HG02943 (cell line): ENCODE measurements around the gene KDM5A.
"Not testable (repeated sequence)": the region's sequence is repeated elsewhere in the genome, so short reads cannot be mapped to it uniquely, and the experiment has no call there.

ENCODE experiments used
- ATAC-seq: cut with Tn5 transposase; IDR thresholded peaks from one replicate; pipeline ENCODE4 v1.9.1; 2021; ENCODE audit warnings: mild to moderate bottlenecking, low read depth, moderate library complexity; ENCODE audit not compliant: unreplicated experiment

Gene KDM5A

DNA sequence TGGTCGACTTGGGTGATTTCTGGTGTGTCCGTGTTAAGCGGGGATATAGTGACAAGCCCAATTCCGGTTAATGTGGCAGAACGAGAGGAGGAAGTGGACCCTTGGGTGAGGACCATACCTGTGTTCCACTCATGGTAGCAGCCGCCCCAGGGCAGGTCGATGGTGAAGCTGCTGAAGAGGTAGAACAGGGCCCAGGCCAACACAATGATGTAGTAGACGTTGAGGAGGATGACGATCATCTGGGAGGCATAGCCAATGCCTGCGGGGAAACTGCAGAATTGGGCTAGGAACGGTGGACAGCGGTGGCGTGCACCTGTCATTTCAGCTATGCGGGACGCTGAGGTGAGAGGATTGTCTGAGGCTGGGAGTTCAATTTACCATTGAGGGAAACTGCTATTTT is 146.6 kb downstream of the KDM5A start:
- ATAC-seq, result no peak

DNA sequence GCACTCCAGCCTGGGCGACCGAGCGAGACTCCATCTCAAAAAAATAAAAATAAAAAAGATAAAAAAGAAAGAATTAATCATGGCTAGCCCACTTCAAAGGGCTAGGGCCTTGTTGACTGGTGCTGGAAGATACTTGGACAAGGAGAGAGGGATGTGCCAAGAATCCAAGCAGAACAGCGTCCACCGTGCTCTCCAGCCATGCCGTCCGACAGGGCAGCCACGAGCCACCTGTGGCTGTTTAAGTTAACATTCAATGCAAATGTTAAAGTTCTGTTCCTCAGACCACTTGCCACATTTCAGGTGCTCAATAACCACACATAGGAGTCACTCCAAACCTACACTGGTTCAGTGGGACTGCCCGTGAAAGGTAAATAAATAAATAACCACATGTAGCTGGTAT is 147.9 kb downstream of the KDM5A start:
- no peak for ATAC-seq

DNA sequence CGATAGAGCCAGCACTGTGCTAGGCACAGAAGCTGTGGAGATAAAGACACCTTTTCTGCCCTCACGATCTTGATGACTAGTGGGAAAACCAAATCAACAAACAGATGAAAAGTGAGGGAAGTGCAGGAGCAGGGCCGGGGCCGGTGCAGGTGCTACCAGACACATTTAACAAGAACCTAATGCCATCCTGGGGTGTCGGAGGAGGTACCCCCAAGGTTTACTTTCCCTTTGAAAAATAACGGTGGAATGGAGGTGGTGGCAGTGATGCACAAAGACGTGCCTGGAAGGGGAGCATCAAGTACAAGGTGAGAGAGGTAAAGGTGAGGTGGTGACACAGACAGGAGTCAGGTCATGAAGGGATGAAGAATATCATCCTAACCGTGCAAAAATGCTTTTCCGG is 148.6 kb downstream of the KDM5A start:
- no peak for ATAC-seq

DNA sequence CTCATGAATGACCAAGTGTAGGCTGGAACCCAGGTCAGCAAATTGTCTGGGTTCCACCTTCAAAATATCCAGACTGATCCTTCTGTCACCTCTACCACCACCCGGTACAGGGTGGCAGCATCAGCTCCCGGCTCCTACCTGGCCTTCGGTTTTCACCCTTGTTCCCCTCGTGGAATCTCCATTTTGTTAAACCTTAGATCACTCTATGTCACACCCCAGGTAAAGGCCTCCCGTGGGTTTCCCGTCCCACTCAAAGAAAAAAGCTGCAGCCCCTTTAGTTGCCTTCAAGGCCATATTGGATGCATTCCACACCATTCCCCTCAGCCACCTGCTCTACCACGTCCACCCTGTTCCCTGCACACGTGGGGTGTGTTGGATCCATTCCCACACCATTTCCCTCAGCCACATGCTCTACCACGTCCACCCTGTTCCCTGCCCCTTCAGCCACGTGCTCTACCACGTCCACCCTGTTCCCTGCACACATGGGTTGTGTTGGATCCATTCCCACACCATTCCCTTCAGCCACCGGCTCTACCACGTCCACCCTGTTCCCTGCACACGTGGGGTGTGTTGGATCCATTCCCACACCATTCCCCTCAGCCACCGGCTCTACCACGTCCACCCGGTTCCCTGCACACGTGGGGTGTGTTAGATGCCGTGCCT is 150.3 kb downstream of the KDM5A start:
- ATAC-seq, result no peak

DNA sequence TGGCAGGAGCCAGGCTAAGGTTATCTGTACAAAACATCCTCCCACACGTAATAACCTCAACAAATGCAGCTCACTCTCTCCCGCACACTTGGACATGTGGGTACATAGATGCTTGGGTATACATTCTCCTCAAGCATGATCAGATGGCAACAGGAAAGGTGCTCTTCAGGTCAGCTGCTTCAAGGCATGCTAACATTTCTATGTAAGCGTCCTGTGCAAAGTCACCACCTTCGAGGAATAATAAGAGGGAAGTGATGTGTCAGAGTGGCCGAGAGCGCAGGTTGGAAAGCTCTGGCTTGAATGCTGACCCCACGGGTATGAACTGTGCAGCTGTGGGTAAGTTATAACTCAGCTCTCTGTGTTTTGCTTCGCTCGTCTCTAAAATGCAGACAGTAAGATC is 151.0 kb downstream of the KDM5A start:
- no peak for ATAC-seq

DNA sequence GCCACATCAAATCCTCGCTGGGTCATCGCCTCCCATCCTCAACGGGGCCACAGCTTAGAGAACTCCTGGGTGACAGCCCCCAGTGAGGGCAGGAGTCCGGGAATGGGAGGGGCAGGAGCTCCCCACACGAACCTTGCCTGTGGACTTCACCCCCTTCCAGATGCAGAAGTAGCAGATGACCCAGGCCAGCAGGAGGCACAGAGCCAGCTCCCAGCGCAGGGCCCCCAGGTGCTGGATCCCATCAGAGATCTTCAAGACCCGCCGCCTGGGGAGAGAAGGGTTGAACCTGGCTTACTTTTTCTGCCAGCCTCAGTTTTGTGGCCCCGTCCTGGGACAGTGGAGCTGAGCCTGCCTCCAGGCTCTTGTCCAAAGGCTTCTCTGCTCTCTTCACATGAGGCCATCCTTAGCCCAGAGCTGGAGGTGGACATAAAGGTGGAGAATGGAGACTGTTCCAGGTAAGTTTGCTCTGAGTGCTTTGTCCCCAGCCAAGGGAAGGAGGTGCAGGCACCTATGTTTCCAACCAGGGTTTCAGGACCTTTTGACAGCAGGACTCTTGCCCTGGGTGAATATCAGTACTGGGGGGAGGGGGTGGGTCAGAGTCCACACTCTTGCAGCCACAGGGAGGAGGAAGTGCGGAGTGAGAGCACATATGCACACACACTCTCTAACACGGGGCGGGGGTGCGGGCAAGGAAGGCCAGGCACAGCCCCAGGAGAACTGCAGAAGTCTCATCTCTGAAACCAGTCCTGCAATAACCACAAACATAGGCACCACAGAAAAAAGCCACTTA is 151.9 kb downstream of the KDM5A start:
- no peak for ATAC-seq

DNA sequence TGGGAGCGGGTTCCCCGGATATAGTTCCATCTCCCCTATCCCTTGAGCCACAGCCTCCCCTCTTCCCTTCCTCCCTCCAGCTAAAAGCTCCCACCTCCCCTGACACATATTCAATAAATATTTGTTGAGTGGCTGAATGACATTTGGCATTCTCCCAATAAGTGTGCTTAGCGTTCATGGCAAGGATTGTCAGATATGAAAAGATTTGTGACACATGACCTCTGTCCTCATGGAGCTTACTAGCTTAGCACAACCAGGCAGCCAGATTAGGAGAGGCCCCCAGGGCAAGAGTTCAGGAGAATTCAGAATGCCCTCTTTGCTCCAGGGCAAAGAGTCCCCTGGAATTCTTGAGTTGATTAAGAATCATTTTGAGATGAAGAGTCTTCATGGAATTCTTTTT is 152.7 kb downstream of the KDM5A start:
- ATAC-seq, result no peak

DNA sequence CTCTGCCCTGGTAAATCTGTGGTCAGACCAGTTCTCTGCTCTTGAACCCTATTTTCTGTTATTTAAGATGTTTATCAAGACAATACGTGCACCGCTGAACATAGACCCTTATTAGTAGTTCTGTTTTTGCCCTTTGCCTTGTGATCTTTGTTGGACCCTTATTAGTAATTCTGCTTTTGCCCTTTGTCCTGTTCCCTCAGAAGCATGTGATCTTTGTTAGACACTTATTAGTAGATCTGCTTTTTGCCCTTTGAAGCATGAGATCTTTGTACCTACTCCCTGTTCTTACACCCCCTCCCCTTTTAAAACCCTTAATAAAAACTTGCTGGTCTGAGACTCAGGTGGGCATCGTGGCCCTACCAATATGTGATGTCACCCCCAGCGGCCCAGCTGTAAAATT is 153.2 kb downstream of the KDM5A start:
- ATAC-seq, result not testable (repeated sequence)

DNA sequence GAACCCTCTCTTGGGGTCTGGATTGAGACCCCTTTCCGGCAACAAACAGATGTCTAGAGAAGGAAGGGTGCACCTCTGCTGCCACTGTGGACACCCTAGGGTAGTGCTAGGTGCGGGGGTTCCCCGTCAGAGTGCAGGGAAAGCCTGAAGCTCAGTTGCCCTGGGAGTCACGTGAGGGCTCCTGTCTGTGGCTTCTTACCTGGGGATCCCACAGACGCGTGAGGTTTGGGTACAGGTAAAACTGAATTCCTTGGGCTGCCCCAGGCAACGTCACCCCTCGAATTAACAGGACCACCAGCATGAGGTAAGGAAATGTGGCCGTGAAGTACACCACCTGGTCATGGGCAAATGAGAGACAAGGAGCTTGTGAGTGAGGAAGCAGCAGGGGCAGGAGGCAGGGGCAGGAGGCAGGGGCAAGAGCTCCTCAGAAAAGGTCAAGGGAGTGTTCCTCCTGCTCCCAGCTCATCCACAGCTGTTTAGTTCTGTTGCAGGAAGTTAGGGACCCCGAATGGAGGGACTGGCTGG is 154.2 kb downstream of the KDM5A start:
- ATAC-seq, result no peak

DNA sequence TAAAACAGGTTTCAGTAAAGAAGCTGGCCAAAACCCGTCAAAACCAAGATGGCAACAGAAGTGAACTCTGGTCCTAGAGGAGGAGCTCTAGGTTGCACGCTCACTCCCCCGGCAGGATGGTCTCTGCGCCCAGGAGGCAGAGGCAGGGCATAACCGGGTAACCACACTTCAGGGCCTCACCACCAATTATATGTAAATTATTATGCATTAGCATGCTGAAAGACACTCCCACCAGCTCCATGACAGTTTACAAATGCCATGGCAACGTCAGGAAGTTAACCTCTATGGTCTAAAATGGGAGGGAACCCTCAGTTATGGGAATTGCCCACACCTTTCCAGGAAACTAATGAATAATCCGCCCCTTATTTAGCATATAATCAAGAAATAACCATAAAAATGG is 155.1 kb downstream of the KDM5A start:
- no peak for ATAC-seq

DNA sequence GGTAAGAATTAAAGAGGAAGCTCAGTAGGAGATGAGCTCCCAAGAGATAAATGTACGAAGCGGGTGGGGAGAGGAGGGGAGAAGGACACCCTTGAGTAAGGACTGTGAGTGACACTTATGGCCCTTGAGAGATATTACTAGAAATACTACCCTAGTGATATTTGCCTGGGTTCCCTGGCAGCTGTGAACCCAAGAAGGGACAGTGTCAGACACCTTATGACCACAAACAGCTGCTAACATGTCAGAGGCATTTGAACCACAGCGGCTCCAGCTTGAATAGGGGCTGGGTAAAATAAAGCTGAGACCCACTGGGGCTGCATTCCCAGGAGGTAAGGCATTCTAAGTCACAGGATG is 155.5 kb downstream of the KDM5A start:
- no peak for ATAC-seq

DNA sequence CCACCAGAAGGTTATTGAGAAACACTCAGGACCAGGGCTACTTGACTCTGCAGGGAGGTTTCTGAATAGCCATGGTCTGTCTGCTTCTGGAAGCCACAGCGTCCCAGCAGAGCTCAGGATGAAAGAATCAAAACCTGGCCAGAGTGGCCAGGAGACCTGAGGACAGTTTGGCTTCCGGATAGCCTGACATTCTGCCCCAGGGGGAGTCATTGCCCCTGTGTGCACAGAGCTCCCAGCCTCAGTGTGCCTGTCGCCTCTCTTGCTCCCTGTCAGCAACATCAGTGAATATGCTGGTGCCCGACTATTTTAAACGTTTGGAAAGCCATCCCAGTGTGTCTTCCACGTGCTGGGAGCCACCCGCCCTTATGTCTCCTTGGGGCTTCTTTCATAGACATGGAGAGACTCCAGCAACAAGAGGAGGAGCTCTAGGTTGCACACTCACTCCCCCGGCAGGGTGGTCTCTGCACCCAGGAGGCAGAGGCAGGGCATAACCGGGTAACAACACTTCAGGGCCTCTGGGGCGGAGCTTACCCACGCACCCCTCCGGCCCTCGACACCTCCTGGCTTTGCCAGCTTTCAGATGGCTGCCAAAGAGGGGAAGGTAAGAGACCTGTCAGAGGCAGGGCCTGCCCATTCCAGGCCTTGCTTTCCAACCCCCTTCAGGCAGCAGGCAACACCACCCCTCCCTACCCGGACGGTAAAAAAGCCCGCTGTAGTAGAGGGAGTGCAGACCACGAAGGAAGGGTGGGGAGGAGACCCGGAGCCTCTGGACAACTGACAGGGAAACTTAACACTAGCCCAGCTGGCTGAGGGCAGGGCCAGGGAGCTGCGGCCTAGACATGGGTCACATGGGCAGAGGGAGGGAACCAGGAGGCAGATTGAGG is 156.1 kb downstream of the KDM5A start:
- ATAC-seq, result no peak

DNA sequence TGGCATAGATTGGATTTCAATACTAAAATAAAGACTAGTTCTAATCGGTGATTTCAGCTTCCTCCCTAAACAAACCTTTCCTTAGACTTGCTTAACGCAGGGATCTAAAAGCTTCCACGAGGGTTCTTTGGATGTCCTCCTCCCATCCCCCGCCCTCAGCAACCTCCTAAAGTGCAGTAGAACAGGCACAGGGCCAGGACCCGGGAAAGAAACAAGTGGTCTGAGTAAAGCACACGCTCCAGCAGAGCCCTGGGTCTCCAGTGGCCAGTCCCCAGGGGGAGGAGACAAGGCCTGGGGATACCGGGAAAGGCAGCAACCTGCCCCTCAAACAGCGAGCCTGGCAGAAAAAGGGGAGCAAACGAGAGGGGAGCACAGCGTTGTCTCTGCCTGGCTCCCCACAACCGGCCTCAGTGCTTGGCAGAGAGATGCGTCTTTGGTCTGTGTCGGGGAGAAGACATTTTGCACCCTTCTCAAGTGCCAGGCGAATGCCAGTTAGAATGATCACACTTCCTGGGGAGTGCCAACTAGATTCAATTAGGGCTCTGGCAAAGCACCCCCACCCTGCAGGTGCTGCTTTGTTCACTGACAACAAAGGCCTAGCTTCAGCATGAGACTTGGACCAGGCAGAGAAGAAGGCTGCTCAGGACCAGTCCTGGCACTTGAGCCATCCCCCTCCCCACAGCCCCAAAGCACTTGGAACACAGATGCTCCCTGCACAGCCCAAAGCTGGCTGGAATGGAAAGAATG is 158.0 kb downstream of the KDM5A start:
- no peak for ATAC-seq
